GM19455 (cell line): Measurements from ENCODE around the gene HNRNPLL.
A peak's percentile ranks its signal among the peaks of the same experiment; 100 is the strongest.
"Not testable (repeated sequence)": the region's sequence is repeated elsewhere in the genome, so short reads cannot be mapped to it uniquely, and the experiment has no call there.

Experiments used
- ATAC-seq: cut with Tn5 transposase; IDR thresholded peaks from one replicate; pipeline ENCODE4 v1.9.1; 2021; ENCODE audit not compliant: unreplicated experiment

The HNRNPLL gene

DNA sequence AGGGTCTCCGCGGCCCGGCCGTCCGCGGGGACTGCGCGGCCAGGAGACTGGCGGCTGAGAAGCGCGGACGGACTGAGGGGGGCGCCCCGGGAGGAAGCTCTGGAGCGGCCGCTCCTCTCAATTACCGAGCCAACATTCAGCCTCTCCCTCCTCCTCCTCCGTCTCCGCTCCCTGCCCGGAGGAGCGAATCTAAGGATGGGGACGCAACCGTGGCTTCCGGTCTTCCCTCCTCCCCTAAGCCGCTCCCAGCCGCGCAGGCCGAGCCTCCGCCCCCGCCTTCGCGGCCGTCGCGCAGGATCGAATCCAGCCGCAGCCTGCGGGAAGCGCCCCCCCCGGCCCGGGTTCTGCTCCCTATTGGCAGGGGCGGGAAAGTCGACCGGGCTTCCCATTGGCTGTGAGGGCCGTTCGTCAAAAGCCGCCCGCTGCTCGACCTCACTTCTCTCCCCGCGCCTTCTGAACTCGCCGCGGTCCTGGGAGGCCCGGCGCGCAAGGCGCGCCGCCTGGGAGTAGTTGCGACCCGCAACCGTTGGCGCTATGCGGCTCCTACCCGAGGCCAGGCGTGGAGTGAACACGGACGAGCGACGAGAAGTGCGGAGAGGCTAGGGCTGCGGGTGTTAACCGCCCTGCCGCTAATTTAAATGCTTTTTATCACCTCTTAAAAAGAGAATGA, at the start of gene HNRNPLL:
HNRNPLL (minus strand) TSS at position 197 of the 670 bp plus-strand sequence. CDS start 302 bp downstream, outside the sequence.
- peak; percentile 79 for ATAC-seq

DNA sequence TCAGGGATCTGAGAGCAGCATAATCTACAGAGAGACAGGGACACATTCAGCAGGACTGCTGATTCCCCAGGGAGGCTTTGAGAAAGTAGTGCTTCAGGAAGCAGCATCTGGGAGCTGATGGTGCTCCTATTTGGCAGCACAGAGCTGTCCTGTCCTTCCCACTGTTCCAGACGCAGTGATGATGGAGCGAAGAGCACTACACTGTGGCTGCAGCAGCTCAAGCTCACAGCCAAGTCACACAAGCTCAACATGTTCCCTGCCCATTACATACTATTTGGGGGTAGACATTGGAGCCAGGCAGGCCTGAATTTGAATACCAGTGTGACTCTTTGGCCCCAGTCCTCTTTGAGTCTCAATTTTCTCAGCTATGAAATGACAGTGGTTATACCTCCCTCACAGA, 48.0 kb upstream of the HNRNPLL start:
- no peak for ATAC-seq

DNA sequence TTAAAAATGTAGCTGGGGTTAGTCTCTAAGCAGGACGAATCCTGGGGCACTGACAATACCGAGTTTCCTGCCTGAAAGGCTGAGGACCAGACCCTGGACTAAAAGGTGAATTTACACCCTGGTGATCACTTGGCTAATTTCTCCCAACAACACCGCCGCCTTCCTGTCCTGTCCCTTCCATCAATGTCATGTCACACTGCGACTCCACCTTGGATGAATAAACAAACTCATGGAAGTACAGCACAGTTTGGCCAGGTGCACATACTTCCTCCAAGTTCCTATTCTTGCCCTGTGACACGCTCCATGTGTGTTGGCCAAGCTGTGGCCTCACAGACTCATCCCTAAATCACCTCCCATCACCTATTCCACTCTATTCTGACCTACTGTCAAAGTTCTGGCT, 47.3 kb upstream of the HNRNPLL start:
- ATAC-seq: no peak

DNA sequence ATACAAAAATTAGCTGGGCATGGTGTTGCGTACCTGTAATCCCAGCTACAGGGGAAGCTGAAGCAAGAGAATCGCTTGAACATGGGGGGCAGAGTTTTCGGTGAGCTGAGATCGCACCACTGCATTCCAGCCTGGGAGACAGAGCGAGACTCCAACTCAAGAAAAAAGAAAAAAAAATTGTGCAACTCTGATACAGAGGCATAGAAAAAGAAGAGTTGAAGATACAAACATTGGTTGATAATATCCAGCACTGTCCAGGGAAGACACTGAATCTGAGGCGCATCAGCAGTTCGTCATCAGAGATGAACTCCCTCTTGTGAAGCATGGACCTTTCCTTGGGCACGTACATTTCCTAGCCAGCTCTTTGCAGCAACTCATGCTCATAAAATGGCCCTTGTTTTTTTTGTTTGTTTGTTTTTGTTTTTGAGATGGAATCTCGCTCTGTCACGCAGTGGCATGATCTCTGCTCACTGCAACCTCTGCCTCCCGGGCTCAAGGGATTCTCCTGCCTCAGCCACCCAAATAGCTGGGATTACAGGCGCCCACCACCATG, 46.5 kb upstream of the HNRNPLL start:
- no peak for ATAC-seq

DNA sequence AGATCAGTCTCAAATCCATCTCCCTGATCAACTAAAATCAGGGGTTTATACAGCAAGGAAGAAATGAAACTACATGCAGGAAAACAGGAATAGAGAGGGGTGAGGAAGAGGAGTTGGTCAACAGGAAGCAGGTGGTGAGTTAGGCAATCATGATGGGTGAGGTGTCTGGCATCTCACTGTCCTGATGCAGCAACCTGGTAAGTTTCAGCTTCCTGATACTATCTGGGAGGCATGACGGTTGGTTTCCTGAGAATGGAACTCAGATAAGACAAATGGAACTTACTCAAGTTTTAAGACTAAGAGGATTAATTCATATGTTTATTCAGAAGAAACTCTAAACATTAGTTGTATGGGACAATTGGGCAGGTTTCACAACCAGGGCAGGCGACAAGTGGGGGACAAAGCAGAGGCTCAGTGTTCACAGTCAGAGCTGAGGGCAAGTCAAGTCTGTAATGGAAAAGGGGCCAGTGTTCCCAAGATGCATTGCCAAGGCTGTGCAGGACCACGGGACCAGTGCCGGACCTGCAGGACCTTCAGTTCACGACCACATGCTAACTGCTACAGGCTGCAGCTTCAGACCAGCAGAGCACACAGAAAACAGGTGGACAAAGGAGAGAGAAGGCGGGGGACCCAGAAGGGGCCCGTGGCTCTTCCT, 45.5 kb upstream of the HNRNPLL start:
- no peak for ATAC-seq

DNA sequence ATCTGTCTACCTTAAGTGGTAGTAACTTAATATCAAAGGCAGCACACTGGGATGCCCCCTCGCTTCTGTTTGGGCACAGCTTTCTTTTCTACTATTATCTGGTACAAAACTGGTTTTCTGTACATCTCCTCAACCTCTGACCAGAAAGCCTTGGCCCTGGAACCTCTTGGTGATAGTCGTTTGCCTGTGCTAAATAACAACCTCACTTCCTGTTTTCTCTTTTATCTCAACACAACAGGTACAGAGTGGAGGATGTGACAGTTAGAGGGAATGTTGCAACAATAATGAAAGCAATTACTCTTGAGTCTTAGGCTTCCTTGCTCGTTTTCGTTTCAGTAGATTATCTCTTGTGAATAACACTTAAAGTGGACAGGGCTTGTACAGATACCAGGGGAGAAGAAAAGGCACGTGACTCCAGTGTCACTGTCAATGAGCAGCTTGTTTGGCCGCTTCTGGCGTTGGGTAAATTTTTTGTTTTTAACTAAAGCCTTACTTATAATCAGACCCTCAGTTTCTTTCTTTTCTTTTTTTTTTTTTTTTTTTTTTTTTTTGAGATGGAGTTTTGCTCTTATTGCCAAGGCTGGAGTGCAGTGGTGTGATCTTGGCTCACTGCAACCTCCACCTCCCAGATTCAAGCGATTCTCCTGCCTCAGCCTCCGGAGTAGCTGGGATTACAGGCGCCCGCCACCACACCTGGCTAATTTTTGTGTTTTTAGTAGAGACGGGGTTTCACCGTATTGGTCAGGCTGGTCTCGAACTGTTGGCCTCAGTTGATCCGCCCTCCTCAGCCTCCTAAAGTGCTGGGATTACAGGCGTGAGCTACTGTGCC, 41.2 kb upstream of the HNRNPLL start:
- ATAC-seq: not testable (repeated sequence)

DNA sequence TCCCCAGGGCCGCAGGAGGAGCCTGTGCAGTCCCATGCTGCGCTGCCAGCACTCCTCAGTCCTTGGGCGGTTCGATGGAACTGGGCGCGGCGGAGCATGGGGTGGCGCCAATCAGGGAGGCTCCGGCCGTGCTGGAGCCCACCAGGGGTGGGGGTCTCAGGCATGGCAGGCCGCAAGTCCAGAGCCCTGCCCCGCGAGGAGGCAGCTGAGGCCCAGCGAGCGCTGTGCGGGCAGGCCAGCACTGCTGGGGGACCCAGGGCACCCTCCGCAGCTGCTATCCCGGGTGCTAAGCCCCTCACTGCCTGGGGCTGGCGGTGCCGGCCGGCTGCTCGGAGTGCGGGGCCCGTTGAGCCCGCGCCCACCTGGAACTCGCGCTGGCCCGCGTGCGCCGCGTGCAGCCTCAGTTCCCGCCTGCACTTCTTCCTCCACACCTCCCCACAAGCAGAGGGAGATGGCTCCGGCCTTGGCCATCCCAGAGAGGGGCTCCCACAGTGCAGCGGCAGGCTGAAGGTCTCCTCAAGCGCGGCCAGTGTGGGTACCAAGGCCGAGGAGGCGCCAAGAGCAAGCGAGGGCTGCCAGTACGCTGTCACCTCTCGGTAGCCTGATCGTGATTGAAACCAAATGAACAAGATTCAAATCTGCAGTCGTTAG, 40.4 kb upstream of the HNRNPLL start:
- ATAC-seq: no peak

DNA sequence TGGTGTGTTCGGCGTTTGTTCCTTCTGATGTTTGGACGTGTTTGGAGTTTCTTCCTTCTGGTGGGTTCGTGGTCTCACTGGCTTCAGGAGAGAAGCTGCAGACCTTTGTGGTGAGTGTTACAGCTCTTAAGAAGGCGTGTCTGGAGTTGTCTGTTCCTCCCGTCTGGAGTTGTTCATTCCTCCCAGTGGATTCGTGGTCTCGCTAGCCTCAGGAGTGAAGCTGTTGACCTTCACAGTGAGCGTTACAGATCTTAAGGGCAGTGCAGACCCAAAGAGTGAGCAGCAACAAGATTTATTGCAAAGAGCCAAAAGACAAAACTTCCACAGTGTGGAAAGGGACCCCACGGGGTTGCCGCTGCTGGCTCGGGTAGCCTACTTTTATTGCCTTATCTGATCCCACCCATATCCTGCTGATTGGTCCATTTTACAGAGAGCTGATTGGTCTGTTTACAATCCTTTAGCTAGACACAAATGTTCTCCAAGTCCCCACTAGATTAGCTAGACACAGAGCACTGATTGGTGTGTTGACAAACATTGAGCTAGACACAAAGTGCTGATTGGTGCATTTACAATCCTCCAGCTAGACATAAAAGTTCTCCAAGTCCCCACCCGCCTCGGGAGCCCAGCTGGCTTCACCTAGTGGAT, 39.8 kb upstream of the HNRNPLL start:
- ATAC-seq: not testable (repeated sequence)

DNA sequence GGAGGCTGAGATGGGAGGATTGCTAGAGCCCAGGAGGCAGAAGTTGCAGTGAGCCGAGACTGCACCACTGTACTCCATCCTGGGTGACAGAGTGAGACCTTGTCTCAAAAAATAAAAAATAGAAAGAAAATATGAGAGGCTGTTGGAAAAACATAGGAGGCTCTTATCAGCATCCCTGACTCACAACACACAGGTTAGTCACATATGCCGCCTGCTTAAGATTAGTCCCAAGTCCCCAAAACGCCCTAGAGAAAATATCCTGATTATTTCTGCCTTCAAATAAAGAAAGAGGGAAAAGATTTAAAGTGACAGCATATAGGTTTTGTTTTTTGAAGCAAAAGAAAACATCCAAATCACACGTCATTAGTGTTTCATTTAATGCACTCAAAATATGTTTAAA, 33.3 kb upstream of the HNRNPLL start:
- ATAC-seq: no peak

DNA sequence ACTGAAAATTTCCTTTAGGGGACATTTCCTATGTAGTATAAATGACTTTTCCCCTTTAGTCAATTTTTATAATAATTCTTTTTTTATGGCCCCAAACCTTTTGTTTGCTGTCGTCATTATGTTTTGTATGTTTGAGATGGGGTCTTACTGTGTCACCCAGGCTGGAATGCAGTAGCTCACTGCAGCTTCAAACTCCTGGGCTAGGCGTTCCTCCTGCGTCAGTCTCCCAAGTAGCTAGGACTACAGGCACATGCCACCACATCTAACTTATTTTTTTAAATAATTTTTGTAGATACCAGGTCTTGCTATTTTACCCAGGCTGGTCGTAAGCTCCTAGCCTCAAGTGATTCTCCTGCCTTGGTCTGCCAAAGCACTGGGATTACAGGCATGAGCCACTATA, 32.4 kb upstream of the HNRNPLL start:
- no peak for ATAC-seq

DNA sequence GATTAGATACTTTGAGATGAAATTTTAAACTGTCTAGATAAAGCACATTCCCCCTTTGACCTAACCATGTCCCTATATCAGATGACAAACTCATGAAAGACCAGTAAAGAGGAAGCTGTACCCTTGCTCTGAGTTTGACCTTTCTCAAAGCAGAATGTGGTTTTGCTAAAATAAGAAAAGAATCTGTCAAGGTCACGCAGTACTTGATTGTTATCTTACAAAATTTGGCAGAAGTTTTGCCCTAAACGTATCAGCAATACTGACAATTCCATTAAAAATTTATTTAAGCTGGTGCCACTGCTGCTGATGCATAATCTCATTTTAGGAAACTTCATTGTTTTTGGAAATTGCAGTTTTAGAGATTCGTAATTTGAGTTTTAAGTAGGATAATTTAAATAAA, 32.0 kb upstream of the HNRNPLL start:
- ATAC-seq: peak; percentile 86

DNA sequence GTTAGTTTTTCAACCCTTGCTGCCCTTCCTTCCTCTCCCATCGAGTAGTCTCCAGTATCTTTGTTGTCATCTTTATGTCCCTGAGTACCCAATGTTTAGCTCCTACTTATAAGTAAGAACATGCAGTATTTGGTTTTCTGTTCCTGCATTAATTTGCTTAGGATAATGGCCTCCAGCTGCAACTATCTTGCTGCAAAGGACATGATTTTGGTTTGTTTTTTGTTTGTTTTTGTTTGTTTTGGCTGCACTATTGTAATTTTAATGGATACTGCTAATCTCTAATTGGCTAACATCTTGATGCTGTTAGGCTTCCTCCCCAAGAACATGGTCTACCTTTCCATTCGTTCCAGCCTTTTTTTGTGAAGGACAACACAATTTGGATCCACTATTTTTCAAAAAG, 31.2 kb upstream of the HNRNPLL start:
- ATAC-seq: no peak

DNA sequence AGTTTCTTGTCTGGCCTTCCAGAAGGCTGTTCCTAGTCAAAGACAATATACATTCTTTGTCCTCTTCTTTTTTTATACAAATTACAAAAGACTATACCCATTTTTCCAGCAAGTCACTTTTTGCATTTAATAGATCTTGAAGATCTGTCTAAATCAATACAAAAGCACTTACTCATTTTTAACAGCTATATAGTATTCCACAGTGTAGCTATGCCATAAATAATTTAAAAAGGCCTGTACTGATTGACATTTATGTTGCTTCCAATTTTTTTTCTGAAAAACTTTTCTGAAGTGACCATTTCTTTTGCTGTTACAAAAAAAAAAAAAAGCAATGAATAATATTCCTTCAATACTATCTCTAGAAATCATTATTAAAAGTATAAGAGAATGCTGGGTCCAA, 30.3 kb upstream of the HNRNPLL start:
- no peak for ATAC-seq

DNA sequence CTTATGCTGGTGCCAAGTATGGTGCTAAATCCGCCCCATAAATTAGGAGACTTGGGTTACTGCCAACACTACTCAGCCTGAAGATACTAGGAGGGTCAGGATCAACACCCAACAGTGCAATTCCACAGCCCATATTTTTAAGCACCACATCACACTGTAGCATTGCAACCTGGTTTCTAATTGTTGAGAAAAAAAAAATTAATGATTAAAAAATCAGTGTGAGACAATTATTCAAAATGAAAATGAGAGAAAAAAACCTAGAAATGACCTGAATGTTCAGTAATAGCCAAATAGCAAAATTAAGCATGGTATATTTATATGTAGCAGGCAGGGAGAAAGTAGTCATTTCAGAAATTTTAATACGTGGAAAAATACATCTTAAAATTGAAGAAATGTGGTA, 29.2 kb upstream of the HNRNPLL start:
- ATAC-seq: no peak

DNA sequence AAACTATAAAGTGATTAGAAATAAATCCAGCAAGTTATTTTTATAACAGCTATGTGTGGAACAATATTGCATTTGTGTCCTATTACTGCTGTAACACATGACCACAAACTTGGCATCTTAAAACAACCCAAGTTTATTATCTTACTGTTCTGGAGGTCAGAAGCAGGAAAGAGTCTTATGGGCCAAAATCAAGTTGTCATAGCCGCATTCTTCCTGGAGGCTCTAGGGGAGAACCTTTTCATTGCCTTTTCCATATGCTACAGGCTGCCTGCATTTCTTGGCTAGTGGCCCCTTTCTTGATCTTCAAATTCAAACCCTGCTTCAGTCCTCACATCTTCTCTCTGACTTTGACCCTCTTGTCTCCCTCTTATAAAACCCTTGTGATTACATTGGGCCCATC, 27.0 kb upstream of the HNRNPLL start:
- ATAC-seq: no peak

DNA sequence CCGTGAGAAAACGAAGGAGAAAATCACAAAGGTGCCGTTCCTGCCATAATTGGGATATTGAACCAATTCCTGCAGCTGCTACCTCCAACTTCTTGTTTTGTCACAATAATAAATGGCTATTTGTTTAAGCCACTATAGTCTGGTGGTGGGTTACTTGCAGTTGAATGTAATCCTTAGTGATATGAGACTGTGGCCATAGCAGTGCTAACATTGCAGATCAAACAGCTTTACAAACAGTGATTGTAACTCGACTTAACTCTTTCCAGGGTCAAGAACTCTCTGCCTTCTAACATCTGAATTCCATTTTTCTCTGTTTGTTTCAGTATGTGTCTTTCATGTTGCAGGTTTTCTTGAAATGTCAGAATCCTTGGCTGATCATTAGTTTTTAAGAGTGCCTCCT, 24.7 kb upstream of the HNRNPLL start:
- no peak for ATAC-seq

DNA sequence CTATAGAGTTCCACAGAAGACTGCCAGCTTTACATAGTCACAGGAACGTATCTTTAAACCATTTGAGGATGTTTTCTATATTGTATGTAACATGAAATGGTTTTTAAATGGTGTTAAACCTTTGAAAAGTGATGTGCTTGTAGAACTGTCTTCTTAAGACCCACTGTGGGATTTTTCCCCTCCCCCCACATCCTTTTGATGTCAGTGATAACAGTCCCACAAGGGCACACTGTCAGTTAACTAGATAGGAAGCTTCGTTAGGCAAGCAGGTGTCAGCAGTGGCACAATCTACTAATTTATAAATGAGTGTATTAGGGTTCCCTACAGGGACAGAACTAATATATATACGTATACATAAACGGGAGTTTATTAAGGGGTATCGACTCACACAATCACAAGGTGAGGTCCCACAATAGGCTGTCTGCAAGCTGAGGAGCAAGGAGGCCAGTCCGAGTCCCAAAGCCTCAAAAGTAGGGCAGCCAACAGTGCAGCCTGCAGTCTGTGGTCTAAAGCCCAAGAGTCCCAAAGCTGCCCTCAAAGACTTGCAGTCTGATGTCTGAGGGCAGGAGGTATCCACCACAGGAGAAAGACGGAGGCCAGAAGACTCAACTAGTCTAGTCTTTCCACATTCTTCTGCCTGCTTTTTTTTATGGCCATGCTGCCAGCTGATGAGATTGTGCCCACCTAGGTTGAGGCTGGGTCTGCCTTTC, 23.8 kb upstream of the HNRNPLL start:
- ATAC-seq: no peak

DNA sequence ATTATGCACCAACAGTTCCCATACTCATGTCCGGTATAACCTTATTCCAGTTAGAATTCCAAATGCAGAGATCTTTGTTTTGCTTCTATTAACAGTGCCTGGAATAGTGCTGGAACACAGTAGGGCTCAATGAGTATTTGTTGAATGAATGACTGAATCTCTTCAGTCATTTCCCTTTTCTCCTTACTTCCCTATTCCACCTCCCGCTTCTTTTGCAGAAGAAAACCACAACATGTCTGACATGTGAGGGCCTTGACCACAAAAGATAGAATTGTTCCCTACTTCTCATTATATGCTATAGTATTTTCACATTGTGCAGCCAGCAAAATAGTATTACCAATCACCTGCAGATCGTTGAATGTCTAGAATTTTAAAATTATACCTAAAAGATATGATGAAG, 19.5 kb upstream of the HNRNPLL start:
- ATAC-seq: no peak

DNA sequence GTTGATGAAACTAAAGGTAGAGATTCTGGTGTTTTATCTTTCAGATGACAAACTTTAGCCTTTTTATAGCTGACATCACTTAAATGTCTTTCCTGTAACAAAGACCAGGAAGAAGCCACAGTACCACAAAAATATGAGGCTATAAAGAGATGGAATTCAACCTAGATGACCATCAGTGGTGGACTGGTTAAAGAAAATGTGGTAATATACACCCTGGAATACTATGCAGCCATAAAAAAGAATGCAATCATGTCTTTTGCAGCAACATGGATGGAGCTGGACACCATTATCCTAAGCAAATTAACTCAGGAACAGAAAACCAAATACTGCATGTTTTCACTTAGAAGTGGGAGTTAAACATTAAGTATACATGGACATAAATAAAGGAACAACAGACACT, 18.3 kb upstream of the HNRNPLL start:
- ATAC-seq: no peak
